GM06990 (cell line): Measurements from ENCODE around the gene ZFR.

Experiments used
- DNase-seq: peaks from one replicate; pipeline ENCODE4 v3.0.0-alpha.2; 2011; ENCODE audit not compliant: insufficient read length; ENCODE audit errors: extremely low read depth
- H3K27me3 ChIP-seq: replicated peaks from 2 replicates; pipeline ENCODE4 v1.6.0; 2011; ENCODE audit warnings: low read length; ENCODE audit not compliant: control insufficient read depth, insufficient read depth
- H3K36me3 ChIP-seq: 2 replicates; pipeline ENCODE4 v1.5.1; 2011; ENCODE audit warnings: low read length; ENCODE audit not compliant: control insufficient read depth, insufficient read depth
- H3K4me3 ChIP-seq: replicated peaks from 2 replicates; pipeline ENCODE4 v1.5.1; 2011; ENCODE audit warnings: low read depth, mild to moderate bottlenecking, control low read depth, low read length
- TF ChIP-seq, protein P1 (sequence below): IDR thresholded peaks from 2 replicates; pipeline ENCODE4 v1.5.1; 2011; ENCODE audit warnings: low read length, control low read depth, mild to moderate bottlenecking, inconsistent platforms; ENCODE audit not compliant: insufficient read depth, poor library complexity, severe bottlenecking

ZFR gene

GRCh38 chr5:32413466-32414263, 30.9 kb downstream of the ZFR start:
- Histone ChIP-seq H3K4me3 (no peak overlapping the region), H3K36me3 (no peaks in the 10 kb centered on the region; the same call in none of the 2 replicates), H3K27me3 (no peaks in the 10 kb centered on the region)
- no peak for DNase-seq
- TF ChIP-seq, protein P1, sequence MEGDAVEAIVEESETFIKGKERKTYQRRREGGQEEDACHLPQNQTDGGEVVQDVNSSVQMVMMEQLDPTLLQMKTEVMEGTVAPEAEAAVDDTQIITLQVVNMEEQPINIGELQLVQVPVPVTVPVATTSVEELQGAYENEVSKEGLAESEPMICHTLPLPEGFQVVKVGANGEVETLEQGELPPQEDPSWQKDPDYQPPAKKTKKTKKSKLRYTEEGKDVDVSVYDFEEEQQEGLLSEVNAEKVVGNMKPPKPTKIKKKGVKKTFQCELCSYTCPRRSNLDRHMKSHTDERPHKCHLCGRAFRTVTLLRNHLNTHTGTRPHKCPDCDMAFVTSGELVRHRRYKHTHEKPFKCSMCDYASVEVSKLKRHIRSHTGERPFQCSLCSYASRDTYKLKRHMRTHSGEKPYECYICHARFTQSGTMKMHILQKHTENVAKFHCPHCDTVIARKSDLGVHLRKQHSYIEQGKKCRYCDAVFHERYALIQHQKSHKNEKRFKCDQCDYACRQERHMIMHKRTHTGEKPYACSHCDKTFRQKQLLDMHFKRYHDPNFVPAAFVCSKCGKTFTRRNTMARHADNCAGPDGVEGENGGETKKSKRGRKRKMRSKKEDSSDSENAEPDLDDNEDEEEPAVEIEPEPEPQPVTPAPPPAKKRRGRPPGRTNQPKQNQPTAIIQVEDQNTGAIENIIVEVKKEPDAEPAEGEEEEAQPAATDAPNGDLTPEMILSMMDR, result no peak

DNA sequence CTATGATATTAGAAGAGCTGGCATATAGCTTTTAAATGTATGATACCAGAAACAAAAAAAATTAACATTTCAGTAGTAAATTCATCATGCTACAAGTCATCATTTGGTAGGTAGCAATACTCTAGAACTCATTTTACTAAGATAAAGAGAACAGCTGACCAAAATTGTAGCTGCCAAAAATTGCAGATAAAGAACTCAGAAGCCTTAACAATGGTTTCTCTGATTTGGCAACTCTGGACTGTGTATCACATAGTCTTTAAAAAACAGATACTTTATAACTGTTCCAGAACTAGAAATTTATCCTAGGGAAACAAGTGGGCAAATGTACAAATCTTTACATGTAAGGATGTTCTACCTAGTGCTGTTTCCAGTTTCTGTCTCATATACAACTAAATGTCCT, 33.9 kb downstream of the ZFR start:
- Histone ChIP-seq H3K27me3 (no peaks in the 10 kb centered on the region), H3K4me3 (no peak overlapping the region), H3K36me3 (no peaks in the 10 kb centered on the region; the same call in 1 of the 2 replicates)
- no peak for DNase-seq
- TF ChIP-seq, protein P1, result no peak

DNA sequence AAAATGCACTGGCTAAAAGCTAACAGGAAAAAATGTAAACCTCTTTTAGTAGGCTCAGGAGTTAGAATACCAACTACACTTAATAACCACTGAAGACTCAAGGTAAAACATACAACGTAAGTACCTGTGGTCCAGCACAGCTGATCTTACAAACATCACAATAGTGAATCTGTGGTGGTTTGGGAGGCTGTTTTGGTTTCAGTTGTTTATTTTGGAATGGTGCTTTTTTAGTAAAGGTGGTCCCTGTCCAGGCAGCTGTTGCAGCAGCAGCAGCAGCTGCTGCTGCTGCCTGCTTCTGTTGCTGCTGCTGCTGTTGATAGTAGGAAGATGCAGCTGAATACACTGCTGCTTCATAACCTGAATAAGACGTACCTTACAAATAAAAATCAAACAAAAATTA, 37.9 kb downstream of the ZFR start:
- TF ChIP-seq, protein P1, result no peak
- no peaks in the 10 kb centered on the region for H3K27me3 ChIP-seq
- H3K36me3 ChIP-seq, result peaks cover 2% of the 10 kb centered on the region
- no peak for DNase-seq
- no peak overlapping the region for H3K4me3 ChIP-seq

GRCh38 chr5:32405507-32405906, 39.0 kb downstream of the ZFR start:
- H3K27me3 ChIP-seq, result no peaks in the 10 kb centered on the region
- TF ChIP-seq, protein P1, result no peak
- H3K36me3 ChIP-seq, result peaks cover 5% of the 10 kb centered on the region
- no peak overlapping the region for H3K4me3 ChIP-seq
- no peak for DNase-seq

DNA sequence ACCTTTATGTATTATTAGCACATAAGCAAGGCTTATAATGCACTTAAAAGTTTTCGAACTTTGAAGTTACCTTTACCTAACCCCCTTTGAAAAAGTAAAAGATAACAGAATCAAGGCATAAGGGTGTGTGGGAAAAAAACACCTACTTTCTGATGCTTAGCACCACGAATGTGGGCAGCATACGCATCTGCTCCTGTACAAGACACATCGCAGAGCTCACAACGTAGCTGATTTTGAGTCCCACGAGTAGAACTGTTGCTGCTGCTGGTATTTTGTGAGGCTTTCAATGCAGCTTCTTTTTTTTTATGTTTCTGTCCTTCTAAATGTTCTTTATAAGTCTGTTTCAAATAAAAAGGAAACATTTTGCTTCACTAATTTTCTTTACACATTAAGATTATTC, 40.8 kb downstream of the ZFR start:
- H3K36me3 ChIP-seq, result peaks cover 7% of the 10 kb centered on the region
- H3K4me3 ChIP-seq, result no peak overlapping the region
- H3K27me3 ChIP-seq, result no peaks in the 10 kb centered on the region

More for the DNA sequence above, 40.8 kb downstream of the ZFR start:
- TF ChIP-seq, protein P1, result no peak
- DNase-seq, result no peak
